ENCODE results near the gene FKBP7. TPM values are rescaled to one million over a fixed set of nuclear protein-coding genes. Genes with fewer than 3 reads are reported as not detected.

Gene FKBP7
- total RNA-seq, 1 donor from 2014 or later: 9.3 TPM

DNA sequence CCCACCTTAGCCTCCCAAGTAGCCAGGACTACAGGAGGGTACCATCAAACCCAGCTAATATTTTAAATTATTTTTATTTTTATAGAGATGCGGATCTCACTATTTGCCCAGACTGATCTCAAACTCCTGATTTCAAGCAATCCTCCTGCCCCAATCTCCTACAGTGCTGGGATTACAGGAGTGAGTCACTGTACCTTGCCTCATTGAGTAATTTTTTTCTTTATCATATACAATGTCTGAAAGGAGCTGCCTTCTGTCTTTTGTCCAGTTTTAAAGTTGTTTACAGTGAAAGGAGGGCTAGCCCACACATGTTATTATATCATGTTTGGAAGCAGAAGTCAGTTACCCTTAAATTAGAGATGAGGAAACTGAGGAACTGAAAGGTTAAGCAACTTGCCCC lies 60.0 kb downstream of the FKBP7 start:
- DNase-seq (ENCODE audit: missing footprints): no peak
- intact Hi-C loops (cut with DNase I): no loop called here
- ATAC-seq: no peak

DNA sequence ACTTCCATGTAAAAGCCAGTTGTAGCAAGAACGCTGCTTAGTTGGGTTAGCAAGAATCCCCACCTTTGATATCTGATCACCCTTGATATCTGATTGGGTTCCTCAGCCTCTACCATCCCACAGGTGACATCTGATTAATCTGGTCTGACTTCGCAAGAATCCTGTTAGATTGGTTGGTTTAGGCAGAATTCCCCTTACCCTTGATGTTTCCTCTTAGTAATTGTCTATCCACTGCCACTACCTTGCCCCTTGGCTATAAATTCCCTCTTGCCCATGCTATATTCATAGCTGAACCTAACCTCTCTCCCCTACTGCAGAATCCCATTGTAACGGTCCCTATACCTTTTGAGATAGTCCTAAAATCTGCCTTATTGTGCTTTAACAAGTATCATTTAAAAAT lies 60.5 kb downstream of the FKBP7 start:
- intact Hi-C loops (cut with DNase I): no loop called here
- DNase-seq (ENCODE audit: missing footprints) (no peak), ATAC-seq (no peak)

DNA sequence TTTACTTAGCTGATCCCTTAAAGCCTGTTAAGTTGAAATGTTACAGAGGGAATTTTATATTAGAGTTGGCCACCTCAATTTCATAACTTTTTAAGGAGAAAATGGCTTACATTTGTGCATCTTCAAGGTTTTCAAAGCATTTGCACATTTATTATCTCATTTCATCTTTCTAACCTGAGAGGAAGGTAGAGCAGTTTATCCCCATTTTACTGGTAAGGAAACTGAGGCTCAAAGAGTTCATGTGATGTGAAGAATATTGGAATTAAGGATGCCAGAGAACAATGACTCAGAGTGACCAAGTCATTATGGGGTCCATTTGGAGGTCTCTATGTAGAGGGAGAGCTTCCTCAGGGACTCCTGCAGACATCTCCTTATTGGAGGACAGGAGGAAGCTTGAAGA lies 62.4 kb downstream of the FKBP7 start:
- ATAC-seq: no peak
- no peak for DNase-seq (ENCODE audit: missing footprints)
- intact Hi-C loops (cut with DNase I): loop anchor here (2.0 kb wide), 2 partner anchors 19 to 35 kb away; partner anchors contain the start of genes PJVK and PRKRA

DNA sequence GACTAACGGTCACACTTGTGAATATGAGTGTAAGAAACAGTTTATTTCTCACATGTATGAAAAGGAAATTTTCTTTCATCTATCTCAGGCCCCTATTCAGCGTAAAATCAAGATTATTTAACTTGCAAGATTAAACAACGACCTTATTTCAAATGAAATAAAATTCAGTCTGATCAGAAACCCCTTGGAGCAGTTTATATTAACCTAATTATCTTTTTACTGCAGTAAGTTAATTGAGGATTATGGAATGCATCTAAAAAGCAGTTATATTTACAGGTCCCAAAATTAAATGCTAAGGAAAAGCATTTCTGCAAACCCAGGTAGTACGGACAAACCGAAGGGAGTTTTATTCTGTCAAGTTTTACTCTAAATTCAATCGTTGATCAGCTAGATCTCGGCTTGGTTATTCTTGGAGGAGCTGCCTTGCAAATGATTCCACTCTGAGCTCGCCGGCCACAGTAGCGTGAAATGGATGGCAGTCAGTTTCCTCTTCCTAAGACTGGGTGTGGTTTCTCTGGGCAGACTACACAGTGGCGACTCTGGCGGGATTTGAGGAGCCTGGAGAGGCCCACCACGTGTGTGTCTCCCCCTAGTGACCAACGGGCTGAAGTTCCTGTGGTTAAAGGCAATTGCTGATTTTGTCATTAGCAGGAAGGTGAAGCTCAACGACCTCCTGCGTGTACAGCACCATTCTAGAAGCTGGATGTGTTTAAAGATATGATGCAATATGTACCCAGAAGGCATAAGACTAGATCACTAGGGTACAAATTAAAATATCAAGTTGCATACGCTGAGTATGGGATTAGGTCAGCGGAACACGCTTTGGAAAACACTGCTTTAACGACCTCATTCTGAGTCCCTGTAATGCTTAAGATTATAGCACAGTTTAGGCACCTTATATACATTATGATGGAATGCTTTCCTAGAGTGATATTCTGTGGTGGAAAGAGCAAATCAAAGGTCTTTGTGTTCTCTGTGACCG lies 63.8 kb downstream of the FKBP7 start:
- DNase-seq (ENCODE audit: missing footprints) (peak; percentile 91), ATAC-seq (peak; percentile 99)
- intact Hi-C loops (cut with DNase I): loop anchor here (1.0 to 5.0 kb wide), 5 partner anchors 18 to 302 kb away; partner anchors contain the start of genes FKBP7, PJVK, PRKRA and RBM45

Other genes starting within 250 kb of the FKBP7 start
- gene PRKRA, start 27.4 kb downstream of the FKBP7 start, total RNA-seq: 45.4 TPM
- gene PJVK, start 27.2 kb downstream of the FKBP7 start, total RNA-seq: 0.70 TPM
- gene PLEKHA3, start 1.9 kb upstream of the FKBP7 start, total RNA-seq: 36.4 TPM